Kidney (tissue), 14 donors: ENCODE data around the gene PASD1. TPM values are rescaled to one million over a fixed set of nuclear protein-coding genes. Genes with fewer than 3 reads are reported as not detected.

Experiments used
- DNase-seq, 5 donors: peaks; one replicate each; pipeline ENCODE4 v3.0.0-alpha.2; 2013 to 2020
- FAIRE-seq: peaks from 2 replicates; lab custom pipeline; 2012; peaks lifted over from hg19 to GRCh38; lab: Jason Lieb, UNC
- H3K27ac ChIP-seq, 2 donors: one replicate each; pipeline ENCODE4 v1.7.0; 2013; ENCODE audit warnings: low read depth in 2 of 2, low read length in 2 of 2, inconsistent platforms in 1 of 2
- H3K27me3 ChIP-seq: one replicate; pipeline ENCODE4 v1.7.1; 2013; ENCODE audit warnings: low read length, inconsistent platforms; ENCODE audit not compliant: control insufficient read depth, insufficient read depth
- H3K36me3 ChIP-seq, 3 donors: one replicate each; pipeline versions ENCODE4 v1.7.0 to v1.7.1; 2013; ENCODE audit warnings: low read length in 3 of 3, control low read depth in 1 of 3, inconsistent platforms in 1 of 3; ENCODE audit not compliant: insufficient read depth in 3 of 3, control insufficient read depth in 2 of 3
- H3K4me1 ChIP-seq, 3 donors: one replicate each; pipeline versions ENCODE4 v1.7.0 to v1.7.1; 2013; ENCODE audit warnings: low read length in 3 of 3, inconsistent platforms in 1 of 3, low read depth in 1 of 3; ENCODE audit not compliant: control insufficient read depth in 2 of 3, insufficient read depth in 2 of 3
- H3K4me3 ChIP-seq, 3 donors: one replicate each; pipeline versions ENCODE4 v1.7.0 to v1.8.1; 2013; ENCODE audit warnings: low read length in 3 of 3, control low read depth in 1 of 3, inconsistent platforms in 1 of 3
- H3K9ac ChIP-seq, 3 donors: one replicate each; pipeline versions ENCODE4 v1.7.0 to v1.7.1; 2013; ENCODE audit warnings: low read length in 3 of 3, control low read depth in 1 of 3, inconsistent platforms in 1 of 3
- H3K9me3 ChIP-seq, 3 donors: one replicate each; pipeline versions ENCODE4 v1.7.0 to v1.7.1; 2013; ENCODE audit warnings: low read length in 3 of 3, control low read depth in 1 of 3, inconsistent platforms in 1 of 3; ENCODE audit not compliant: control insufficient read depth in 2 of 3, insufficient read depth in 1 of 3
- CTCF ChIP-seq: IDR thresholded peaks from 3 replicates; pipeline ENCODE4 v1.5.1; 2012; ENCODE audit warnings: mild to moderate bottlenecking, moderate library complexity, borderline replicate concordance; ENCODE audit not compliant: insufficient read depth; ENCODE audit errors: extremely low read depth
- intact Hi-C: fragments of 100-400 bp; cut with DNase I; formaldehyde crosslinking; loops from one replicate; pipeline ENCODE4 v1.11.1; 2022
- polyA plus RNA-seq: library from polyadenylated mRNA; stranded (reverse); fragments of 350-450 nt; fragmentation: Illumina TruSeq; extraction: RNeasy Lipid Tissue Mini Kit (QIAGEN cat#74804); gene quantifications from one replicate; pipeline ENCODE4 v1.2.3, GENCODE V29; 2014; ENCODE audit warnings: low read depth, low replicate concordance; ENCODE audit not compliant: insufficient read depth
- total RNA-seq: library from RNA; stranded (reverse); fragmentation: NEBNext Ultra II Directional; extraction: Animal tissue kit (Norgen Biotek cat#: 25700); gene quantifications from one replicate; pipeline ENCODE4 v1.2.1, GENCODE V29; 2021
- donor health status: control.
- donor health status: control.
- donor health status: control.
- donor health status: control.
- donor health status: control.
- donor health status: DM: yes; HTN: yes; CAD: no.
- donor health status: Normal renal cell carcinoma (clear cell type).

The PASD1 gene
- total and polyA plus RNA-seq, 2 donors from 2014 or later, result not detected

- no peak for TF ChIP-seq CTCF
- intact Hi-C loops, result no loop called here
- Histone ChIP-seq H3K27me3 (no peaks in the 10 kb centered on the region), H3K4me3 (no peak overlapping the region), H3K9me3 (no peaks in the 10 kb centered on the region), H3K27ac (no peak overlapping the region), H3K36me3 (no peaks in the 10 kb centered on the region), H3K4me1 (no peaks in the 10 kb centered on the region), H3K9ac (no peak overlapping the region)
- FAIRE-seq (no peak), DNase-seq (no peak)
These were observed 125.2 kb downstream of the PASD1 start for GRCh38 chrX:151688695-151689094.

GRCh38 chrX:151692825-151693224, 129.3 kb downstream of the PASD1 start:
- Histone ChIP-seq H3K36me3 (no peaks in the 10 kb centered on the region), H3K9ac (no peak overlapping the region), H3K9me3 (no peaks in the 10 kb centered on the region), H3K27ac (no peak overlapping the region), H3K27me3 (no peaks in the 10 kb centered on the region), H3K4me1 (no peaks in the 10 kb centered on the region), H3K4me3 (no peak overlapping the region)
- FAIRE-seq, result no peak
- intact Hi-C loops, result no loop called here
- TF ChIP-seq CTCF, result no peak
- no peak for DNase-seq

- Histone ChIP-seq H3K4me1 (no peaks in the 10 kb centered on the region), H3K27me3 (no peaks in the 10 kb centered on the region), H3K4me3 (no peak overlapping the region), H3K27ac (no peak overlapping the region), H3K9me3 (no peaks in the 10 kb centered on the region), H3K9ac (no peak overlapping the region), H3K36me3 (no peaks in the 10 kb centered on the region)
- DNase-seq (no peak), FAIRE-seq (no peak)
- intact Hi-C loops, result no loop called here
- TF ChIP-seq CTCF, result no peak
These were observed 130.6 kb downstream of the PASD1 start for GRCh38 chrX:151694121-151694520.
